ENCODE results near the gene GLDC. TPM values are rescaled to one million over a fixed set of nuclear protein-coding genes. Genes with fewer than 3 reads are reported as not detected.

GLDC gene
- total and polyA plus RNA-seq, 10 of the 15 experiments (the other 5 are each of a cell fraction or from before 2014, with no cell fraction given) = 33.1 to 165 (median 114) TPM

DNA sequence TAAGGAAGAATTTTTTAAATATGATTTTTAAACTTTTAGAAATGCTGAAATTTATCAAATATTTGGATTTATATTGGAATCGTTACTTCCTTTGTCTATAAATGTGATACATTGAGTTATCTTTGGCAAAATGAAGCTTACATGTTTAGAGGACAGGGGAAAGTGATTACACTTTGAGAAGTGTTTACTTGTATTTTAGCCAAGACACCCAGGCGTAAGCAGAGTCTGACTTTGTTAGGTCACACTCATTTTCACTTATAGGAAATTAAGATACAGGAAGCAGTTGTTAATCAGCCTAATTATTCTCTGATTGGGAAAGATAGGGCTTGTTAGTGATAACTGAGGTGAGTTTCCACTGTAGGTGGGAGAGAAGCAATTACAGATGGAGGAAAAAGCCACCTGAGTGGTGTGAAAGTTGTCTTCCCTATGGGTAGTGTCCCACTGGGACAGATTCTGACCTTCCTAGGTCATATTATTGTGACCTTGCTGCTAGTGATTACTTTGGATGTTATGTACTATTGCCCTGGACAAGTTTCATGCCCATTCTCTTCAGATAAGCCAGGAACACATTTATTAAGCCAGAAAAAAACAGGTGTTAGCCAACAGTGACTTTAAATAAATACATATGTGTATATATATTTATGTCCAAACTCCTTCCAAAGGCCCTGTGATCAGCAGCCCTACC lies 143.9 kb downstream of the GLDC start:
- in situ Hi-C loops (cut with MboI) (no loop called here), intact Hi-C loops (cut with micrococcal nuclease; ENCODE audit: unreplicated experiment) (no loop called here)
- ChIA-PET POLR2A (no interaction called here), CTCF (no interaction called here), SMC1A (ENCODE audit: uncharacterized antibody, unreplicated experiment) (interaction anchor here (1.0 to 1.6 kb wide), 2 partner anchors 10 to 11 kb away, joined by 3 read pairs; no protein-coding TSS in a partner anchor), RAD21 (ENCODE audit: unreplicated experiment) (no interaction called here)
- no peak for ATAC-seq
- Histone ChIP-seq H2AFZ (ENCODE audit: control insufficient read depth, low read depth, low read length) (no peak overlapping the region), H3K4me1 (ENCODE audit: control insufficient read depth, insufficient read depth, low read length) (no peaks in the 10 kb centered on the region), H3K4me3 (no peak overlapping the region), H3K79me2 (ENCODE audit: control insufficient read depth, insufficient read depth, low read length) (no peaks in the 10 kb centered on the region), H4K20me1 (ENCODE audit: control insufficient read depth, insufficient read depth) (no peaks in the 10 kb centered on the region), H3K9me3 (replicated peaks; ENCODE audit: control insufficient read depth, insufficient read depth, low read length) (no peaks in the 10 kb centered on the region), H3K4me2 (ENCODE audit: control insufficient read depth, insufficient read depth) (no peak overlapping the region), H3K27ac (ENCODE audit: control insufficient read depth, insufficient read depth) (no peak overlapping the region), H3K9ac (ENCODE audit: control insufficient read depth, insufficient read depth, low read length) (no peak overlapping the region), H3K36me3 (ENCODE audit: control insufficient read depth in 2 of 2, insufficient read depth in 2 of 2, low read length in 1 of 2) (peaks cover 5 to 30% of the 10 kb centered on the region in 2 experiments), H3K27me3 (replicated peaks in 1 of 2; ENCODE audit: control insufficient read depth in 2 of 2, insufficient read depth in 2 of 2, low read length in 1 of 2) (no peaks in the 10 kb centered on the region)
- TSS peak; percentile 1 for BruUV-seq (replicated peaks)
- no peak for FAIRE-seq
- no peak for TF ChIP-seq ATF7 (IDR thresholded peaks at IDR 0.05; ENCODE audit: low read depth)
- TF ChIP-seq, protein P1, sequence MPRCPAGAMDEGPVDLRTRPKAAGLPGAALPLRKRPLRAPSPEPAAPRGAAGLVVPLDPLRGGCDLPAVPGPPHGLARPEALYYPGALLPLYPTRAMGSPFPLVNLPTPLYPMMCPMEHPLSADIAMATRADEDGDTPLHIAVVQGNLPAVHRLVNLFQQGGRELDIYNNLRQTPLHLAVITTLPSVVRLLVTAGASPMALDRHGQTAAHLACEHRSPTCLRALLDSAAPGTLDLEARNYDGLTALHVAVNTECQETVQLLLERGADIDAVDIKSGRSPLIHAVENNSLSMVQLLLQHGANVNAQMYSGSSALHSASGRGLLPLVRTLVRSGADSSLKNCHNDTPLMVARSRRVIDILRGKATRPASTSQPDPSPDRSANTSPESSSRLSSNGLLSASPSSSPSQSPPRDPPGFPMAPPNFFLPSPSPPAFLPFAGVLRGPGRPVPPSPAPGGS (IDR thresholded peaks at IDR 0.05; ENCODE audit: borderline replicate concordance, insufficient read depth, low read depth, low read length, poor library complexity, severe bottlenecking) = no peak
- TF ChIP-seq, protein P2, sequence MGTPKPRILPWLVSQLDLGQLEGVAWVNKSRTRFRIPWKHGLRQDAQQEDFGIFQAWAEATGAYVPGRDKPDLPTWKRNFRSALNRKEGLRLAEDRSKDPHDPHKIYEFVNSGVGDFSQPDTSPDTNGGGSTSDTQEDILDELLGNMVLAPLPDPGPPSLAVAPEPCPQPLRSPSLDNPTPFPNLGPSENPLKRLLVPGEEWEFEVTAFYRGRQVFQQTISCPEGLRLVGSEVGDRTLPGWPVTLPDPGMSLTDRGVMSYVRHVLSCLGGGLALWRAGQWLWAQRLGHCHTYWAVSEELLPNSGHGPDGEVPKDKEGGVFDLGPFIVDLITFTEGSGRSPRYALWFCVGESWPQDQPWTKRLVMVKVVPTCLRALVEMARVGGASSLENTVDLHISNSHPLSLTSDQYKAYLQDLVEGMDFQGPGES (IDR thresholded peaks at IDR 0.05) = no peak
- no peak for TF ChIP-seq CHD1 (IDR thresholded peaks at IDR 0.05; ENCODE audit: low read depth, low read length)
- no peak for TF ChIP-seq HCFC1 (IDR thresholded peaks at IDR 0.05; ENCODE audit: low read length)
- no peak for TF ChIP-seq CEBPB (IDR thresholded peaks at IDR 0.05; ENCODE audit: borderline replicate concordance in 1 of 2, low read depth in 2 of 2, low read length in 2 of 2)
- TF ChIP-seq FOXK2 (IDR thresholded peaks at IDR 0.05) = no peak
- no peak for TF ChIP-seq SREBF2 (IDR thresholded peaks at IDR 0.05; ENCODE audit: low read length)
- TF ChIP-seq POLR2A (IDR thresholded peaks at IDR 0.05; ENCODE audit: low read depth, low read length) = no peak
- 95% methylated on average over 2 of the region's 2 CpGs for WGBS (ENCODE audit: insufficient coverage, insufficient replicate concordance, low lambda C conversion rate, missing lambda C conversion rate)
- DNase-seq (ENCODE audit: low read depth, low spot score) = no peak

All from GM12878 (cell line).